ENCODE measurements around the gene PRSS57.
A peak's percentile ranks its signal among the peaks of the same experiment; 100 is the strongest.

PRSS57 gene

GRCh38 chr19:720345-721160 is 25.3 kb upstream of the PRSS57 start:
- no peak overlapping the region for H4K5ac ChIP-seq (ENCODE audit: low read length)
- H3K23ac ChIP-seq (ENCODE audit: low read length): no peak overlapping the region
- no peak overlapping the region for H4K8ac ChIP-seq (ENCODE audit: low read depth, low read length)
- no peaks in the 10 kb centered on the region for H3K4me1 ChIP-seq (ENCODE audit: control insufficient read depth, low read depth, low read length)
- no peaks in the 10 kb centered on the region for H3K79me1 ChIP-seq (ENCODE audit: low read length)
- H2AK5ac ChIP-seq (ENCODE audit: low read length): no peak overlapping the region
- no peaks in the 10 kb centered on the region for H3K36me3 ChIP-seq (ENCODE audit: control insufficient read depth, insufficient read depth, low read length)
- H2BK120ac ChIP-seq (ENCODE audit: low read depth, low read length): no peak overlapping the region
- no peak overlapping the region for H3K18ac ChIP-seq (ENCODE audit: low read length)
- WGBS (ENCODE audit: extremely low coverage, insufficient coverage, low lambda C conversion rate): no CpG with 5 or more reads among the region's 58 CpGs
- no peak overlapping the region for H3K9ac ChIP-seq (ENCODE audit: low read length)
- H2BK5ac ChIP-seq (ENCODE audit: low read length): no peak overlapping the region
- no peak overlapping the region for H3K4me2 ChIP-seq (ENCODE audit: low read length)
- H3K4ac ChIP-seq (ENCODE audit: low read depth, low read length): no peak overlapping the region
- H3K4me3 ChIP-seq (ENCODE audit: low read length): no peak overlapping the region
- no peak for DNase-seq
- H3K79me2 ChIP-seq (ENCODE audit: control insufficient read depth, insufficient read depth, low read length): no peaks in the 10 kb centered on the region
- H3K27ac ChIP-seq (ENCODE audit: low read depth, low read length): no peak overlapping the region
- H2BK15ac ChIP-seq (replicated peaks; ENCODE audit: low read depth): no peak overlapping the region
- H3K27me3 ChIP-seq (ENCODE audit: insufficient read depth, low read length, poor library complexity): no peaks in the 10 kb centered on the region
- no peak overlapping the region for H3K56ac ChIP-seq (ENCODE audit: low read length)

- Histone ChIP-seq H3K36me3 (ENCODE audit: control insufficient read depth, insufficient read depth, low read length) (no peaks in the 10 kb centered on the region), H2AK5ac (ENCODE audit: low read length) (no peak overlapping the region), H2BK5ac (ENCODE audit: low read length) (no peak overlapping the region), H3K4ac (ENCODE audit: low read depth, low read length) (no peak overlapping the region), H4K5ac (ENCODE audit: low read length) (no peak overlapping the region), H2BK120ac (ENCODE audit: low read depth, low read length) (no peak overlapping the region), H2BK15ac (replicated peaks; ENCODE audit: low read depth) (no peak overlapping the region), H3K18ac (ENCODE audit: low read length) (no peak overlapping the region), H3K27ac (ENCODE audit: low read depth, low read length) (no peak overlapping the region), H3K56ac (ENCODE audit: low read length) (no peak overlapping the region), H3K23ac (ENCODE audit: low read length) (no peak overlapping the region), H3K79me2 (ENCODE audit: control insufficient read depth, insufficient read depth, low read length) (no peaks in the 10 kb centered on the region), H3K9ac (ENCODE audit: low read length) (no peak overlapping the region), H3K27me3 (ENCODE audit: insufficient read depth, low read length, poor library complexity) (no peaks in the 10 kb centered on the region), H3K4me3 (ENCODE audit: low read length) (no peak overlapping the region), H4K8ac (ENCODE audit: low read depth, low read length) (no peak overlapping the region), H3K4me1 (ENCODE audit: control insufficient read depth, low read depth, low read length) (no peaks in the 10 kb centered on the region), H3K4me2 (ENCODE audit: low read length) (no peak overlapping the region), H3K79me1 (ENCODE audit: low read length) (no peaks in the 10 kb centered on the region)
- no peak for DNase-seq
- no CpG with 5 or more reads among the region's 79 CpGs for WGBS (ENCODE audit: extremely low coverage, insufficient coverage, low lambda C conversion rate)
Observed at GRCh38 chr19:719636-720344, 24.5 kb upstream of the PRSS57 start.

GRCh38 chr19:718991-719512 is 23.8 kb upstream of the PRSS57 start:
- no CpG with 5 or more reads among the region's 54 CpGs for WGBS (ENCODE audit: extremely low coverage, insufficient coverage, low lambda C conversion rate)
- no peak overlapping the region for H3K4me2 ChIP-seq (ENCODE audit: low read length)
- H4K5ac ChIP-seq (ENCODE audit: low read length): no peak overlapping the region
- no peak overlapping the region for H2AK5ac ChIP-seq (ENCODE audit: low read length)
- no peak overlapping the region for H3K9ac ChIP-seq (ENCODE audit: low read length)
- no peak overlapping the region for H3K4me3 ChIP-seq (ENCODE audit: low read length)
- no peak overlapping the region for H3K56ac ChIP-seq (ENCODE audit: low read length)
- no peaks in the 10 kb centered on the region for H3K79me2 ChIP-seq (ENCODE audit: control insufficient read depth, insufficient read depth, low read length)
- H2BK15ac ChIP-seq (replicated peaks; ENCODE audit: low read depth): no peak overlapping the region
- H3K4ac ChIP-seq (ENCODE audit: low read depth, low read length): no peak overlapping the region
- H2BK120ac ChIP-seq (ENCODE audit: low read depth, low read length): no peak overlapping the region
- no peak overlapping the region for H3K27ac ChIP-seq (ENCODE audit: low read depth, low read length)
- H3K23ac ChIP-seq (ENCODE audit: low read length): no peak overlapping the region
- H3K18ac ChIP-seq (ENCODE audit: low read length): no peak overlapping the region
- H4K8ac ChIP-seq (ENCODE audit: low read depth, low read length): no peak overlapping the region
- no peaks in the 10 kb centered on the region for H3K36me3 ChIP-seq (ENCODE audit: control insufficient read depth, insufficient read depth, low read length)
- no peaks in the 10 kb centered on the region for H3K27me3 ChIP-seq (ENCODE audit: insufficient read depth, low read length, poor library complexity)
- H2BK5ac ChIP-seq (ENCODE audit: low read length): no peak overlapping the region
- no peaks in the 10 kb centered on the region for H3K4me1 ChIP-seq (ENCODE audit: control insufficient read depth, low read depth, low read length)
- DNase-seq: no peak
- H3K79me1 ChIP-seq (ENCODE audit: low read length): no peaks in the 10 kb centered on the region

GRCh38 chr19:718251-718951 is 23.1 kb upstream of the PRSS57 start:
- WGBS (ENCODE audit: extremely low coverage, insufficient coverage, low lambda C conversion rate): no CpG with 5 or more reads among the region's 23 CpGs
- H3K27ac ChIP-seq (ENCODE audit: low read depth, low read length): peak overlapping the region; percentile 57

GRCh38 chr19:715347-715746 is 20.1 kb upstream of the PRSS57 start:
- Histone ChIP-seq H2BK5ac (ENCODE audit: low read length) (no peak overlapping the region), H2AK5ac (ENCODE audit: low read length) (no peak overlapping the region), H3K9ac (ENCODE audit: low read length) (no peak overlapping the region), H3K4me1 (ENCODE audit: control insufficient read depth, low read depth, low read length) (no peaks in the 10 kb centered on the region), H2BK15ac (replicated peaks; ENCODE audit: low read depth) (no peak overlapping the region), H3K56ac (ENCODE audit: low read length) (no peak overlapping the region), H3K27ac (ENCODE audit: low read depth, low read length) (no peak overlapping the region), H3K4me2 (ENCODE audit: low read length) (no peak overlapping the region), H4K8ac (ENCODE audit: low read depth, low read length) (no peak overlapping the region), H3K79me1 (ENCODE audit: low read length) (no peaks in the 10 kb centered on the region), H3K4ac (ENCODE audit: low read depth, low read length) (no peak overlapping the region), H4K5ac (ENCODE audit: low read length) (no peak overlapping the region), H3K36me3 (ENCODE audit: control insufficient read depth, insufficient read depth, low read length) (no peaks in the 10 kb centered on the region), H3K79me2 (ENCODE audit: control insufficient read depth, insufficient read depth, low read length) (no peaks in the 10 kb centered on the region), H3K18ac (ENCODE audit: low read length) (no peak overlapping the region), H3K4me3 (ENCODE audit: low read length) (no peak overlapping the region), H2BK120ac (ENCODE audit: low read depth, low read length) (no peak overlapping the region), H3K27me3 (ENCODE audit: insufficient read depth, low read length, poor library complexity) (no peaks in the 10 kb centered on the region), H3K23ac (ENCODE audit: low read length) (no peak overlapping the region)
- no CpG with 5 or more reads among the region's 3 CpGs for WGBS (ENCODE audit: extremely low coverage, insufficient coverage, low lambda C conversion rate)
- no peak for DNase-seq

More at GRCh38 chr19:718251-718951, 23.1 kb upstream of the PRSS57 start:
- no peak for DNase-seq
- no peak overlapping the region for H3K23ac ChIP-seq (ENCODE audit: low read length)
- H2BK15ac ChIP-seq (replicated peaks; ENCODE audit: low read depth): no peak overlapping the region
- H2AK5ac ChIP-seq (ENCODE audit: low read length): no peak overlapping the region
- no peaks in the 10 kb centered on the region for H3K27me3 ChIP-seq (ENCODE audit: insufficient read depth, low read length, poor library complexity)
- no peaks in the 10 kb centered on the region for H3K79me2 ChIP-seq (ENCODE audit: control insufficient read depth, insufficient read depth, low read length)
- no peak overlapping the region for H2BK5ac ChIP-seq (ENCODE audit: low read length)
- no peaks in the 10 kb centered on the region for H3K4me1 ChIP-seq (ENCODE audit: control insufficient read depth, low read depth, low read length)
- no peak overlapping the region for H3K4ac ChIP-seq (ENCODE audit: low read depth, low read length)
- no peak overlapping the region for H2BK120ac ChIP-seq (ENCODE audit: low read depth, low read length)
- no peak overlapping the region for H3K56ac ChIP-seq (ENCODE audit: low read length)
- no peak overlapping the region for H3K18ac ChIP-seq (ENCODE audit: low read length)
- H4K8ac ChIP-seq (ENCODE audit: low read depth, low read length): no peak overlapping the region
- no peak overlapping the region for H3K9ac ChIP-seq (ENCODE audit: low read length)
- no peak overlapping the region for H3K4me3 ChIP-seq (ENCODE audit: low read length)
- no peak overlapping the region for H4K5ac ChIP-seq (ENCODE audit: low read length)
- H3K79me1 ChIP-seq (ENCODE audit: low read length): no peaks in the 10 kb centered on the region
- H3K36me3 ChIP-seq (ENCODE audit: control insufficient read depth, insufficient read depth, low read length): no peaks in the 10 kb centered on the region
- no peak overlapping the region for H3K4me2 ChIP-seq (ENCODE audit: low read length)
